PC-3 (cell line): ENCODE measurements around the gene CDK14.

Source experiments
- CTCF ChIP-seq: fragments of 300-600 bp; sonication (generic); conservative IDR thresholded peaks from 2 replicates; pipeline ENCODE4 v1.5.1; 2017; ENCODE audit warnings: antibody characterized with exemption, low read depth, mild to moderate bottlenecking, low read length
- EZH2 ChIP-seq: fragments of 300-600 bp; sonication (generic); IDR thresholded peaks from one replicate; pipeline ENCODE4 v1.6.1; 2017; ENCODE audit warnings: antibody characterized with exemption, mild to moderate bottlenecking, low read length; ENCODE audit not compliant: unreplicated experiment
- EZH2phosphoT487 ChIP-seq: fragments of 300-600 bp; sonication (generic); IDR thresholded peaks from 2 replicates; pipeline ENCODE4 v1.6.1; 2018; ENCODE audit warnings: mild to moderate bottlenecking, antibody characterized with exemption, low read length, borderline replicate concordance

- TF ChIP-seq CTCF (no peak), EZH2 (no peak), EZH2phosphoT487 (no peak)
Measured at GRCh38 chr7:90832726-90833125, 236.6 kb downstream of the CDK14 start.
